ENCODE data around the gene MTMR3.

Gene MTMR3

DNA sequence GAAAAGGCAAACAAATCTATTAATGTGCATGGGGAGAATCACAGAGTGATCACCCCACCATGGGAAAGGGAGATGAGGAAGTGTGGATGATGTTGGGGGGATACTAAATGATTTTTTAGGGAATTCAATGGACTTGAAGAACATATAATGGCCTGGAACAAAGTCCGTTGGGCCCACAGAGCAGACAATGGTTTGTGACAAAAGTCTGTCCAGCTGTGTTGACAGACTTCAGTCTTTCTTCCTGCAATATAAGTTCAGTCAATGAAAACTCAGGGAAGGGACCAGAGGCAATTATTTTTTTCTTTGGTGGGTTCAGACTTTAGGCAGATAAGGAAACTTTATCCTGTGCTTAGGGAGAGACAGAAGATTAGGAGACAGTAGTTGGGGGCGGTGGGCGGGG is 179.3 kb downstream of the MTMR3 start:
- Histone ChIP-seq H3K36me3 (ENCODE audit: insufficient read depth) (no peaks in the 10 kb centered on the region), H3K4me3 (IDR thresholded peaks at IDR 0.05; ENCODE audit: insufficient read depth, low read depth, low read length) (no peak overlapping the region), H3K27me3 (ENCODE audit: insufficient read depth, low read depth) (no peaks in the 10 kb centered on the region), H4K20me1 (ENCODE audit: insufficient read depth) (no peaks in the 10 kb centered on the region), H3K4me1 (ENCODE audit: low read depth, poor library complexity, severe bottlenecking) (no peaks in the 10 kb centered on the region), H3K9ac (no peak overlapping the region), H3K79me2 (ENCODE audit: insufficient read depth, low read depth) (no peaks in the 10 kb centered on the region), H2AFZ (ENCODE audit: low read depth) (no peak overlapping the region), H3K27ac (no peak overlapping the region), H3K4me2 (no peak overlapping the region)
- TF ChIP-seq, protein P1, sequence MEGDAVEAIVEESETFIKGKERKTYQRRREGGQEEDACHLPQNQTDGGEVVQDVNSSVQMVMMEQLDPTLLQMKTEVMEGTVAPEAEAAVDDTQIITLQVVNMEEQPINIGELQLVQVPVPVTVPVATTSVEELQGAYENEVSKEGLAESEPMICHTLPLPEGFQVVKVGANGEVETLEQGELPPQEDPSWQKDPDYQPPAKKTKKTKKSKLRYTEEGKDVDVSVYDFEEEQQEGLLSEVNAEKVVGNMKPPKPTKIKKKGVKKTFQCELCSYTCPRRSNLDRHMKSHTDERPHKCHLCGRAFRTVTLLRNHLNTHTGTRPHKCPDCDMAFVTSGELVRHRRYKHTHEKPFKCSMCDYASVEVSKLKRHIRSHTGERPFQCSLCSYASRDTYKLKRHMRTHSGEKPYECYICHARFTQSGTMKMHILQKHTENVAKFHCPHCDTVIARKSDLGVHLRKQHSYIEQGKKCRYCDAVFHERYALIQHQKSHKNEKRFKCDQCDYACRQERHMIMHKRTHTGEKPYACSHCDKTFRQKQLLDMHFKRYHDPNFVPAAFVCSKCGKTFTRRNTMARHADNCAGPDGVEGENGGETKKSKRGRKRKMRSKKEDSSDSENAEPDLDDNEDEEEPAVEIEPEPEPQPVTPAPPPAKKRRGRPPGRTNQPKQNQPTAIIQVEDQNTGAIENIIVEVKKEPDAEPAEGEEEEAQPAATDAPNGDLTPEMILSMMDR (conservative IDR thresholded peaks at IDR 0.05; ENCODE audit: low read depth, low read length): no peak

DNA sequence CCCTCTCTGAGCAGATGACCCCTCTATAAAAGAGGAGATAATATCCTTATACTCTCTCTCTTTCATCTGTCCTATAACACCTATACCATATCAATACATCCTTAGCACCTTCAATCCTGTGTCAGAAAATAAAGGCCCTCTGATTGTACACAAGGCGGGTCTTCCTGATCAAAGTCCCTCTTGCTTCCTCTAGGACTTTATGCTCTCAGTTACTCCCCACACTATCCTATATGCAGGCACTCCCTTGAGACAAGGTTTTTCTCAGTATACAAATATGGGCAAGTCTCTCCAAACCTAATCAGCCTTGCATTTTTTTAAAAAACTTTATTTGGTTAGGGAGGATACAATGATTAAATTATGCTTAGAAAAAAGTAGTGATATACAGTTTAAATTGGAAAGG is 180.0 kb downstream of the MTMR3 start:
- no peak overlapping the region for H3K27ac ChIP-seq
- TF ChIP-seq, protein P1 (conservative IDR thresholded peaks at IDR 0.05; ENCODE audit: low read depth, low read length): no peak
- H3K4me3 ChIP-seq (IDR thresholded peaks at IDR 0.05; ENCODE audit: insufficient read depth, low read depth, low read length): no peak overlapping the region
- no peak overlapping the region for H3K4me2 ChIP-seq
- H3K79me2 ChIP-seq (ENCODE audit: insufficient read depth, low read depth): no peaks in the 10 kb centered on the region
- no peak overlapping the region for H3K9ac ChIP-seq
- no peaks in the 10 kb centered on the region for H3K4me1 ChIP-seq (ENCODE audit: low read depth, poor library complexity, severe bottlenecking)
- no peak overlapping the region for H2AFZ ChIP-seq (ENCODE audit: low read depth)
- H4K20me1 ChIP-seq (ENCODE audit: insufficient read depth): no peaks in the 10 kb centered on the region
- no peaks in the 10 kb centered on the region for H3K27me3 ChIP-seq (ENCODE audit: insufficient read depth, low read depth)
- H3K36me3 ChIP-seq (ENCODE audit: insufficient read depth): no peaks in the 10 kb centered on the region

DNA sequence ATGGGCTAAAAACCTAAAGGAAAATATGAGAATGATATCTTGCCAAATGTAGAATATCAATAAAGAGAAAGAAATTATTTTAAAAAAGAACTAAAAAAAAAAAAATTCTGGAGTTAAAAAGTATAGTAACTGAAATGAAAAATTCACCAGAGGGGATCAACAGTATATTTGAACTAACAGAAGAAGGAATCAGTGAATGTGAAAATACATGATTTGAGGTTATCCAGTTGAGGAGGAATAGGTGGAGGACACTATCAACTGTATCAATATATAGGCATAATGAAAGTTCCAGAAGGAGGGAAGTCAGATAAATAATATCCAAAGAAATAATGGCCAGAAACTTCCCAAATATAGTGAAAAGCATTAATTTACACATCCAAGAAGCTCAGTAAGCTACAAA is 181.2 kb downstream of the MTMR3 start:
- H3K79me2 ChIP-seq (ENCODE audit: insufficient read depth, low read depth): no peaks in the 10 kb centered on the region
- no peak overlapping the region for H2AFZ ChIP-seq (ENCODE audit: low read depth)
- no peaks in the 10 kb centered on the region for H3K36me3 ChIP-seq (ENCODE audit: insufficient read depth)
- H3K4me1 ChIP-seq (ENCODE audit: low read depth, poor library complexity, severe bottlenecking): no peaks in the 10 kb centered on the region
- H3K4me2 ChIP-seq: no peak overlapping the region
- H3K4me3 ChIP-seq (IDR thresholded peaks at IDR 0.05; ENCODE audit: insufficient read depth, low read depth, low read length): no peak overlapping the region
- TF ChIP-seq, protein P1 (conservative IDR thresholded peaks at IDR 0.05; ENCODE audit: low read depth, low read length): no peak
- no peaks in the 10 kb centered on the region for H3K27me3 ChIP-seq (ENCODE audit: insufficient read depth, low read depth)
- H3K9ac ChIP-seq: no peak overlapping the region
- H4K20me1 ChIP-seq (ENCODE audit: insufficient read depth): no peaks in the 10 kb centered on the region
- no peak overlapping the region for H3K27ac ChIP-seq

DNA sequence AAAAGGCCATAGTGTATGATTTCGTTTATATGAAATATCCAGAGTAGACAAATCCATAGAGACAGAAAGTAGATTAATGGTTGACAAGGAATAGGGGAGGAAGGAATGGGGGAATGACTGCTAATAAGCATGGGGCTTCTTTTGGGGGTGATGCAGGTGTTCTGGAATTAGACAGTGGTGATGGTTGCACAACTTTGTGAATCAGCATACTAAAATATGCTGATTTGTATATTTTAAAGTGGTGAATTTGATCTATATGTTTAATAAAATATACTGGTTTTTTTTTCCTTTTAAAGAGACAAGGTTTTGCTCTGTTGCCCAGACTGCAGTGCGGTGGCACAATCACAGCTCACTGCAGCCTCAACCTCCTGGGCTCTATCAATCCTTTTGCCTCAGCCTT is 190.8 kb downstream of the MTMR3 start:
- Histone ChIP-seq H4K20me1 (ENCODE audit: insufficient read depth) (no peaks in the 10 kb centered on the region), H3K9ac (no peak overlapping the region), H3K4me3 (IDR thresholded peaks at IDR 0.05; ENCODE audit: insufficient read depth, low read depth, low read length) (no peak overlapping the region), H3K79me2 (ENCODE audit: insufficient read depth, low read depth) (no peaks in the 10 kb centered on the region), H3K27me3 (ENCODE audit: insufficient read depth, low read depth) (no peaks in the 10 kb centered on the region), H3K27ac (no peak overlapping the region), H3K36me3 (ENCODE audit: insufficient read depth) (no peaks in the 10 kb centered on the region), H2AFZ (ENCODE audit: low read depth) (no peak overlapping the region), H3K4me1 (ENCODE audit: low read depth, poor library complexity, severe bottlenecking) (no peaks in the 10 kb centered on the region), H3K4me2 (no peak overlapping the region)
- TF ChIP-seq, protein P1 (conservative IDR thresholded peaks at IDR 0.05; ENCODE audit: low read depth, low read length): no peak

DNA sequence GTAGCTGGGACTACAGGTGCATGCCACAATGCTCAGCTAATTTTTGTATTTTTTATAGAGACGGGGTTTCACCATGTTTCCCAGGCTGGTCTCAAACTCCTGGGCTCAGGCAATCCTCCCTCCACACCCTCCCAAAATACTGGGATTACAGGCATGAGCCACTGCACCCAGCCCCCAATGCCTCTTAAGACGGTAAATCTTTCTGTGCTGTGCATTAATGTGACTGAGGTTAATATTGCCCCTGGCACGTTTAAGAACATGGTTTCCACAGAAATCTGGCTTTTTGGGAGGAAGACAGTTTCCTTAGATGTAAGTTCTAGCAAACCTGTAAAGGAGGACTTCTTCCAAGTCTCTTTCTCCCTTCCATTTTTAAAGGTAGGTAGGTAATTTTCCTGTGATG is 191.2 kb downstream of the MTMR3 start:
- Histone ChIP-seq H3K36me3 (ENCODE audit: insufficient read depth) (no peaks in the 10 kb centered on the region), H3K27ac (no peak overlapping the region), H3K9ac (no peak overlapping the region), H3K27me3 (ENCODE audit: insufficient read depth, low read depth) (no peaks in the 10 kb centered on the region), H4K20me1 (ENCODE audit: insufficient read depth) (no peaks in the 10 kb centered on the region), H3K4me1 (ENCODE audit: low read depth, poor library complexity, severe bottlenecking) (no peaks in the 10 kb centered on the region), H2AFZ (ENCODE audit: low read depth) (no peak overlapping the region), H3K4me3 (IDR thresholded peaks at IDR 0.05; ENCODE audit: insufficient read depth, low read depth, low read length) (no peak overlapping the region), H3K4me2 (no peak overlapping the region), H3K79me2 (ENCODE audit: insufficient read depth, low read depth) (no peaks in the 10 kb centered on the region)
- TF ChIP-seq, protein P1 (conservative IDR thresholded peaks at IDR 0.05; ENCODE audit: low read depth, low read length): no peak
